Skeletal muscle tissue (tissue), 4 donors: ENCODE data around the gene IFI44. TPM values are rescaled to one million over a fixed set of nuclear protein-coding genes. Genes with fewer than 3 reads are reported as not detected.

Source experiments
- H3K27ac ChIP-seq: one replicate; pipeline ENCODE4 v1.7.0; 2013; ENCODE audit warnings: mild to moderate bottlenecking, low read depth, low read length, inconsistent platforms
- H3K27me3 ChIP-seq, 3 donors: one replicate each; pipeline ENCODE4 v1.7.0; 2013; ENCODE audit warnings: low read length in 3 of 3; ENCODE audit not compliant: control insufficient read depth in 3 of 3, insufficient read depth in 3 of 3
- H3K36me3 ChIP-seq, 3 donors: one replicate each; pipeline ENCODE4 v1.7.0; 2013; ENCODE audit warnings: low read length in 3 of 3; ENCODE audit not compliant: control insufficient read depth in 3 of 3, insufficient read depth in 3 of 3
- H3K4me1 ChIP-seq, 3 donors: one replicate each; pipeline ENCODE4 v1.7.0; 2013; ENCODE audit warnings: low read length in 3 of 3, mild to moderate bottlenecking in 3 of 3; ENCODE audit not compliant: control insufficient read depth in 3 of 3, insufficient read depth in 3 of 3
- H3K4me3 ChIP-seq, 3 donors: one replicate each; pipeline ENCODE4 v1.7.0; 2013; ENCODE audit warnings: low read length in 3 of 3
- H3K9ac ChIP-seq, 3 donors: one replicate each; pipeline ENCODE4 v1.7.0; 2013; ENCODE audit warnings: low read length in 3 of 3, mild to moderate bottlenecking in 3 of 3, moderate library complexity in 2 of 3, low read depth in 1 of 3
- H3K9me3 ChIP-seq, 3 donors: one replicate each; pipeline ENCODE4 v1.7.0; 2013; ENCODE audit warnings: low read length in 3 of 3; ENCODE audit not compliant: control insufficient read depth in 3 of 3
- total RNA-seq: library from RNA; depleted of rRNA; stranded (reverse); fragments of >200 nt; gene quantifications from one replicate; pipeline ENCODE4 v1.2.3, GENCODE V29; 2014
- donor health status: Osteomylitis.

IFI44 gene
- total RNA-seq, 1 donor from 2014 or later: 11.5 TPM

DNA sequence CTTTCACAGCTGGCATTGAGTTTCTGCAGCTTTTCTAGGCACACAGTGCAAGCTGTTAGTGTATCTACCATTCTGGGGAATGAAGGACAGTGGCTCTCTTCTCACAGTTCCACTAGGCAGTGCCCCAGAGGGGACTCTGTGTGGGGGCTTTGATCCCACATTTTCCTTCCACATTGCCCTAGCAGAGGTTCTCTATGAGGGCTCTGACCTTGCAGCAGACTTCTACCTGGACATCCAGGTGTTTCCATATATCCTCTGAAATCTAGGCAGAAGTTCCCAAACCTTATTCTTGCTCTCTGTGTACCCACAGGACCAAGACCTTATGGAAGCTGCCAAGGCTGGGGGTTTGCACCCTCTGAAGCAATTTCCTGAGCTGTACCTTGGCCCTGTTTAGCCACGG lies 2.4 kb upstream of the IFI44 start:
- no peaks in the 10 kb centered on the region for H3K36me3 ChIP-seq
- no peak overlapping the region for H3K9ac ChIP-seq
- H3K9me3 ChIP-seq: no peaks in the 10 kb centered on the region
- peaks cover 0 to 9% (median 0%) of the 10 kb centered on the region in 3 donors for H3K4me1 ChIP-seq
- H3K27me3 ChIP-seq: no peaks in the 10 kb centered on the region
- H3K4me3 ChIP-seq: no peak overlapping the region
- no peak overlapping the region for H3K27ac ChIP-seq

DNA sequence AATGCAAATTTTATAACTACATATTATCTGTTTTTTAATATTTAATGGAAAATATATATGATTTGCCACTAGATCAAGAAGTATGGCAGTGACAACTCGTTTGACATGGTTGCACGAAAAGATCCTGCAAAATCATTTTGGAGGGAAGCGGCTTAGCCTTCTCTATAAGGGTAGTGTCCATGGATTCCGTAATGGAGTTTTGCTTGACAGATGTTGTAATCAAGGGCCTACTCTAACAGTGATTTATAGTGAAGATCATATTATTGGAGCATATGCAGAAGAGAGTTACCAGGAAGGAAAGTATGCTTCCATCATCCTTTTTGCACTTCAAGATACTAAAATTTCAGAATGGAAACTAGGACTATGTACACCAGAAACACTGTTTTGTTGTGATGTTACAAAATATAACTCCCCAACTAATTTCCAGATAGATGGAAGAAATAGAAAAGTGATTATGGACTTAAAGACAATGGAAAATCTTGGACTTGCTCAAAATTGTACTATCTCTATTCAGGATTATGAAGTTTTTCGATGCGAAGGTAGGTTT lies 556 bp downstream of the IFI44 start:
- peaks cover 0 to 9% (median 0%) of the 10 kb centered on the region in 3 donors for H3K4me1 ChIP-seq
- H3K27ac ChIP-seq: no peak overlapping the region
- peak overlapping the region; percentile 6 to 82 (median 41) for H3K4me3 ChIP-seq
- H3K27me3 ChIP-seq: no peaks in the 10 kb centered on the region
- H3K36me3 ChIP-seq: no peaks in the 10 kb centered on the region
- H3K9ac ChIP-seq: peak overlapping the region in 1 of 3 donors; percentile 58
- H3K9me3 ChIP-seq: no peaks in the 10 kb centered on the region

DNA sequence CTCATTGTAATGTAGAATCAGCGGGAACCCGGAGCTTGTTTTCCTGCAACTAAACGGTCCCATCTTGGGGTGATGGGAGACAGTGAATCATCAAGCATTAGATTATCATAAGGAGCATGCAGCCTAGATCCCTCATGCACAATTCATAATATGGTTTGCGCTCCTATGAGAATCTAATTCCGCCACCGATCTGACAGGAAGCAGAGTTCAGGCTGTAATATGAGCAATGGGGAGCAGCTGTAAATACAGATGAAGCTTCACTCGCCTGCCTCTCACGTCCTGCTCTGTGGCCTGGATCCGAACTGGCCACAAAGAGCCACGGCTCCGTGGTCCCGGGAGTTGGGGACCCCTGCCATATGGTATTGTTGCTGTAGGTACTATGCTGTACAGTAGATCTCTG lies 1.6 kb downstream of the IFI44 start:
- Histone ChIP-seq H3K9me3 (no peaks in the 10 kb centered on the region), H3K4me1 (peaks cover 0 to 9% (median 0%) of the 10 kb centered on the region in 3 donors), H3K27ac (no peak overlapping the region), H3K27me3 (no peaks in the 10 kb centered on the region), H3K9ac (peak overlapping the region in 1 of 3 donors; percentile 17), H3K36me3 (no peaks in the 10 kb centered on the region), H3K4me3 (peak overlapping the region; percentile 41 to 82 (median 47))

DNA sequence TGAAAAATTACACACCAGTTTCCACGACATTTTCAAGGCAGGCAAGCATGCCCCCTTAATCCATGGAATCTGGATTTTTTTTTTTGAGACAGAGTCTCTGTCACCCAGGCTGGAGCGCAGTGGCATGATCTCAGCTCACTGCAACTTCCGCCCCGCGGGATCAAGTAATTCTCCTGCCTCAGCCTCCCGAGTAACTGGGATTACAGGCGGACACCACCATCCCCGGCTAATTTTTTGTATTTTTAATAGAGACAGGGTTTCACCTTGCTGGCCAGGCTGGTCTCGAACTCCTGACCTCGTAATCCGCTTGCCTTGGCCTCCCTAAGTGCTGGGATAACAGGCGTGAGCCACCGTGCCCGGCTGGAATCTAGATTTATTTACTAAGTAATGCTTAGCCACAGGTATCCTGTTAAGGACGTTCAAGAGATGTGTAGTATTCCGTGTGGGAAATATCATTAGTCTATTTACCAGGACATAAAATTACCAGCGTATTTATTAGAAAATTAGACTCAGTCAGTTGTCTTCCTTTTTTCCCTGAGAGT lies 2.5 kb downstream of the IFI44 start:
- H3K4me3 ChIP-seq: peak overlapping the region in 1 of 3 donors; percentile 82
- no peak overlapping the region for H3K9ac ChIP-seq
- no peaks in the 10 kb centered on the region for H3K9me3 ChIP-seq
- H3K36me3 ChIP-seq: no peaks in the 10 kb centered on the region
- peaks cover 0 to 9% (median 0%) of the 10 kb centered on the region in 3 donors for H3K4me1 ChIP-seq
- H3K27ac ChIP-seq: no peak overlapping the region
- H3K27me3 ChIP-seq: no peaks in the 10 kb centered on the region

DNA sequence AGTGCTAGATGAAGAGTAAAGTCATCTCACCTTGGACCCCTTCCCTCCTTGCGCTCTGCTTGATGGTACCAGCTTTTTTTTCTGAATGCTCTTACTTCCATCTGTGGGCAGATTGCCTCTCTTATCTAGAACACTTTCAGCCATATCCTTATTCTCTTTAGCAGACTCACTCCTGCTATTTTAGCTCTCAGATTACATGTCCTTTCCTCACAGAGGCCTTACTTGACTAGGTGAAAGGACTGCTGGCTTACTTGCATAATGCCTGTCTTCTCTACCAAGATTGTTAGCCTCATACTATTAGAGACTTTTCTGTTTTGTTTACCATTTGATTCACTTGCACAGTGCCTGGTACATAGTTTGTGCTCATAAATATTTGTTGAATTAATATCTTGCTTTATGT lies 9.3 kb downstream of the IFI44 start:
- Histone ChIP-seq H3K27me3 (no peaks in the 10 kb centered on the region), H3K9me3 (no peaks in the 10 kb centered on the region), H3K9ac (no peak overlapping the region), H3K4me3 (no peak overlapping the region), H3K27ac (no peak overlapping the region), H3K36me3 (peaks cover 0 to 11% (median 10%) of the 10 kb centered on the region in 3 donors), H3K4me1 (no peaks in the 10 kb centered on the region)

DNA sequence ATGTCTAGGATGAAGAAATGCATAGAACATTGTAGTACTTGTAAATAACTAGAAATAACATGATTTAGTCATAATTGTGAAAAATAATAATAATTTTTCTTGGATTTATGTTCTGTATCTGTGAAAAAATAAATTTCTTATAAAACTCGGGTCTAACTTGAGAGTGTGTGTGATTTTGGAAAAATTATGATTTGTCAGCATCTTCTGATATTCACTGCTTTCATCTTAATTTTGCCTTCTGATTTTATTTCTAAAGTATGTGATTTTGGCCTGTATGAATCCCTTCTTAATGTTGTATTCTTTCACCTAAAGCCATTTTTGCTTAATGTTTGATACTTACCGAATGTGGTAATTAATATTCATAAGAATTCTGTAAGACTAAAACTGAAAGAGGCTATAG lies 14.3 kb downstream of the IFI44 start:
- no peaks in the 10 kb centered on the region for H3K27me3 ChIP-seq
- no peaks in the 10 kb centered on the region for H3K4me1 ChIP-seq
- no peak overlapping the region for H3K9ac ChIP-seq
- peaks cover 0 to 8% (median 6%) of the 10 kb centered on the region in 3 donors for H3K36me3 ChIP-seq
- H3K9me3 ChIP-seq: no peaks in the 10 kb centered on the region
- no peak overlapping the region for H3K27ac ChIP-seq
- no peak overlapping the region for H3K4me3 ChIP-seq

DNA sequence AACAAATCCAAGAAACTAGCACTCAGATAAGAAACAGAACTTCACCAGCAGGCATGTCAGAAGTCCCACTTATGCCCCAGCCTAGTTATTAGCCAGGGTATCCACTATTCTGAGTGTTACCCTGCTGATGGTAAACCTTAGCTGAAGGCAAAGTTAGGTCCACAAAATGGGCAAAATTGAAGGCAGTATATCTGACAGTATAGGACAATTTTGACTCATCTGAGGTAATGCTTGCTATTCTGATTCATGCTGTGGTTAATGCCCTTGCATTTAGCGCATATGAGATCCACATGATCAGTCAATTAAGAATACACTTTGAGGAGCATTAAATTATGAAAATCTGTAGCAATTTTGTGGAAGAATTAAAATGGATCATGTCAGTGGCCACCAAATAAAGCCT lies 15.1 kb downstream of the IFI44 start:
- Histone ChIP-seq H3K9ac (no peak overlapping the region), H3K27me3 (no peaks in the 10 kb centered on the region), H3K27ac (no peak overlapping the region), H3K4me1 (no peaks in the 10 kb centered on the region), H3K4me3 (no peak overlapping the region), H3K36me3 (peaks cover 0 to 7% (median 0%) of the 10 kb centered on the region in 3 donors), H3K9me3 (no peaks in the 10 kb centered on the region)

DNA sequence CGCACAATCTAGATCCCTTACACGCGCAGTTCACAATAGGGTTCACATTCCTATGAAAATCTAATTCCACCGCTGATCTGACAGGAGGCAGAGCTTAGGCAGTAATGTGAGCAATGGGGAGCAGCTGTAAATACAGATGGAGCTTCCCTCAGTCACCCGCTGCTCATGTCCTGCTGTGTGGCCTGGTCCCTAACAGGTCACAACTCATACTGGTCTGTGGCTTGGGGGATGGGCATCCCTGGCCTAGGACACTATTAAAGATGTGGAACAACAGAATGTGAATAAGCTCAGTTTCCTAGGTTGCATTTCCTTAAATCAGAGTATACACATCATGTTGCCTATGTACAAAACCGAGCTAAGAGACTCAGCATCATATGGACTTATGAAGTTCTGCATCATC lies 16.2 kb downstream of the IFI44 start:
- Histone ChIP-seq H3K36me3 (peaks cover 0 to 4% (median 0%) of the 10 kb centered on the region in 3 donors), H3K27ac (no peak overlapping the region), H3K9ac (no peak overlapping the region), H3K4me1 (no peaks in the 10 kb centered on the region), H3K4me3 (no peak overlapping the region), H3K27me3 (no peaks in the 10 kb centered on the region), H3K9me3 (no peaks in the 10 kb centered on the region)

DNA sequence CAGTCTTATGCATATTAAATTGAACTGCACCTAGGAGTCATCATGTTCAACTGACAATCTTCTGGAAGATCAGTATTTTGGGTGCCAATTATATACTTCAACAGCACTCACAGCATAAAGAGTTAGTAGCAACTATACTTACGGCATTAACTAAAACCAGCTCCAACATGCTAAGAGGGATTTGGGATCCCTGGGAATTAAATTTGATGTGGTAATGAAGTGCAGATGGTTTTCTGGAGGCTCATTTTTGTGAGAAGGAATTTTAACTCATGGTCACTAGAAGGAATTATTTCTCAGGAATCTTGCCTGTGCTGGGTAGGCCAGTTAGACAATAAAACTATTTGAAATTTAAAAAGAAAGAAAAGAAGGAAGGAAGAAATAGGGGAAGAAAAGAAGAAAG lies 18.3 kb downstream of the IFI44 start:
- no peak overlapping the region for H3K4me3 ChIP-seq
- no peak overlapping the region for H3K9ac ChIP-seq
- H3K36me3 ChIP-seq: peaks cover 0 to under 1% (median 0%) of the 10 kb centered on the region in 3 donors
- H3K27ac ChIP-seq: no peak overlapping the region
- H3K4me1 ChIP-seq: no peaks in the 10 kb centered on the region
- H3K27me3 ChIP-seq: no peaks in the 10 kb centered on the region
- H3K9me3 ChIP-seq: no peaks in the 10 kb centered on the region

DNA sequence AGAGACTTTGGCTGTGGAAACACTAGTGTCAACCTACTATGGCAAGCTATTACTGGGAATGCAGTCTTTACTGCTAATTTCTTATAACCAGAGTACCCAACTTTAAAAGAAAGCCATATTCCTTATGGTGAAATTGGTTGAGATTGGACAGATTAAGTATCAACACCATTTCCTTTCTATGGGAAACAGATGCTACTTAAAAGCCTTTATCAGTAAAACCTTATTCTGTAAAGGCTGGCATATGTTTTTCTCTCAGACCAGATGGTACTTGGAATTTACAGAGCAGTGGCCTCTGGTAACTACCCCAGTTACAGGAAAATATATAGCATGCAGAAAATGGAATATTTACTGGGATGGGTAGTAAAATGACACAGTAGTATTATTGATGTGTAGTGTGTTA lies 18.8 kb downstream of the IFI44 start:
- Histone ChIP-seq H3K9ac (no peak overlapping the region), H3K9me3 (no peaks in the 10 kb centered on the region), H3K4me3 (no peak overlapping the region), H3K27me3 (no peaks in the 10 kb centered on the region), H3K36me3 (no peaks in the 10 kb centered on the region), H3K4me1 (no peaks in the 10 kb centered on the region), H3K27ac (no peak overlapping the region)
